MCF 10A (cell line): Measurements from ENCODE around the gene METTL15. TPM values are rescaled to one million over a fixed set of nuclear protein-coding genes. Genes with fewer than 3 reads are reported as not detected.

Experiments used
- BruUV-seq: library from RNA; stranded (reverse); fragments of 400-500 nt; replicated peaks from 2 replicates; lab custom pipeline; 2021; lab: Mats Ljungman, UMichigan
- CTCF ChIA-PET: fragments of 300-600 bp; sonication (Branson Sonifier 250); formaldehyde crosslinking; extraction: SDS; loops from one replicate; lab custom pipeline; 2021; ENCODE audit warnings: antibody characterized with exemption, inconsistent platforms; lab: Yijun Ruan, JAX
- POLR2A ChIA-PET: fragments of 300-600, 350-650 bp; sonication (Branson Sonifier 250); formaldehyde crosslinking; extraction: SDS; loops from one replicate; lab custom pipeline; 2020; ENCODE audit warnings: antibody characterized with exemption, inconsistent platforms; lab: Yijun Ruan, JAX
- DNase-seq: peaks from one replicate; pipeline ENCODE4 v3.0.0-alpha.2; 2018; ENCODE audit not compliant: unreplicated experiment
- H3K27ac Mint-ChIP-seq: one replicate; pipeline ENCODE4 v1.8.0; 2022; ENCODE audit warnings: mild to moderate bottlenecking, low read depth, mixed read lengths; ENCODE audit not compliant: unreplicated experiment
- H3K27me3 Mint-ChIP-seq: one replicate; pipeline ENCODE4 v1.8.0; 2022; ENCODE audit warnings: mixed read lengths; ENCODE audit not compliant: insufficient read depth, unreplicated experiment
- H3K36me3 Mint-ChIP-seq: one replicate; pipeline ENCODE4 v1.8.0; 2022; ENCODE audit warnings: mild to moderate bottlenecking, moderate library complexity, mixed read lengths; ENCODE audit not compliant: insufficient read depth, unreplicated experiment
- H3K4me1 Mint-ChIP-seq: one replicate; pipeline ENCODE4 v1.8.0; 2022; ENCODE audit warnings: mixed read lengths; ENCODE audit not compliant: insufficient read depth, unreplicated experiment
- H3K4me3 Mint-ChIP-seq: one replicate; pipeline ENCODE4 v1.8.0; 2022; ENCODE audit warnings: mild to moderate bottlenecking, moderate library complexity, mixed read lengths; ENCODE audit not compliant: unreplicated experiment
- H3K9me3 Mint-ChIP-seq: one replicate; pipeline ENCODE4 v1.8.0; 2022; ENCODE audit warnings: mixed read lengths; ENCODE audit not compliant: unreplicated experiment
- CTCF ChIP-seq: fragments of 200-600 bp; IDR thresholded peaks from one replicate; pipeline ENCODE4 v1.8.0; 2022; ENCODE audit warnings: antibody characterized with exemption, mild to moderate bottlenecking; ENCODE audit not compliant: unreplicated experiment
- intact Hi-C: fragments of 100-400 bp; cut with micrococcal nuclease; formaldehyde crosslinking; loops from 2 replicates; pipeline ENCODE4 v1.14.1; 2022
- total RNA-seq: library from RNA; stranded (reverse); gene quantifications from 2 replicates; pipeline ENCODE4 v1.2.3, GENCODE V29; 2022

Gene METTL15
- total RNA-seq, 1 experiment from 2014 or later = 16.8 TPM

- no peak for TF ChIP-seq CTCF
- ChIA-PET CTCF (no interaction called here), POLR2A (no interaction called here)
- H3K27me3 Mint-ChIP-seq = no peaks in the 10 kb centered on the region
- H3K9me3 Mint-ChIP-seq = no peaks in the 10 kb centered on the region
- intact Hi-C loops = loop anchor here (5.0 kb wide), 1 partner anchor 629 kb away; no protein-coding TSS in a partner anchor
- H3K4me1 Mint-ChIP-seq = peaks cover 34% of the 10 kb centered on the region
- H3K36me3 Mint-ChIP-seq = no peaks in the 10 kb centered on the region
- no peak for DNase-seq
- BruUV-seq = no TSS peak
- H3K4me3 Mint-ChIP-seq = no peak overlapping the region
- H3K27ac Mint-ChIP-seq = no peak overlapping the region
Measured at GRCh38 chr11:28346721-28347120, 238.5 kb downstream of the METTL15 start.

- peaks cover 34% of the 10 kb centered on the region for H3K4me1 Mint-ChIP-seq
- intact Hi-C loops = loop anchor here (5.0 kb wide), 1 partner anchor 630 kb away; no protein-coding TSS in a partner anchor
- ChIA-PET CTCF (interaction anchor here (0.5 kb wide), 1 partner anchor 635 kb away, joined by 3 read pairs; no protein-coding TSS in a partner anchor), POLR2A (no interaction called here)
- no peaks in the 10 kb centered on the region for H3K36me3 Mint-ChIP-seq
- no peaks in the 10 kb centered on the region for H3K27me3 Mint-ChIP-seq
- no peak for DNase-seq
- H3K4me3 Mint-ChIP-seq = no peak overlapping the region
- no peak for TF ChIP-seq CTCF
- no peak overlapping the region for H3K27ac Mint-ChIP-seq
- no peaks in the 10 kb centered on the region for H3K9me3 Mint-ChIP-seq
- no TSS peak for BruUV-seq
Measured at GRCh38 chr11:28347371-28347770, 239.2 kb downstream of the METTL15 start.

GRCh38 chr11:28350216-28350615 is 242.0 kb downstream of the METTL15 start:
- no peak for DNase-seq
- CTCF ChIA-PET = interaction anchor here (0.9 kb wide), 1 partner anchor 651 kb away, joined by 3 read pairs; no protein-coding TSS in a partner anchor
- Mint-ChIP-seq H3K4me1 (peaks cover 21% of the 10 kb centered on the region), H3K27ac (no peak overlapping the region), H3K9me3 (no peaks in the 10 kb centered on the region), H3K27me3 (no peaks in the 10 kb centered on the region), H3K36me3 (no peaks in the 10 kb centered on the region), H3K4me3 (no peak overlapping the region)
- POLR2A ChIA-PET = interaction anchor here (0.8 to 1.5 kb wide), 2 partner anchors 8 to 633 kb away, joined by 3 read pairs; no protein-coding TSS in a partner anchor
- BruUV-seq = no TSS peak
- intact Hi-C loops = no loop called here
- no peak for TF ChIP-seq CTCF

GRCh38 chr11:28353991-28354390 is 245.8 kb downstream of the METTL15 start:
- Mint-ChIP-seq H3K9me3 (no peaks in the 10 kb centered on the region), H3K4me3 (no peak overlapping the region), H3K27me3 (no peaks in the 10 kb centered on the region), H3K36me3 (no peaks in the 10 kb centered on the region), H3K27ac (no peak overlapping the region), H3K4me1 (no peaks in the 10 kb centered on the region)
- POLR2A ChIA-PET = interaction anchor here (1.0 to 1.4 kb wide), 2 partner anchors 10 to 11 kb away, joined by 3 to 5 read pairs; no protein-coding TSS in a partner anchor
- no peak for DNase-seq
- no peak for TF ChIP-seq CTCF
- no TSS peak for BruUV-seq
- CTCF ChIA-PET = no interaction called here
- intact Hi-C loops = no loop called here
